Endothelial cell of umbilical vein (primary cell): ENCODE measurements around the gene IGSF6. TPM values are rescaled to one million over a fixed set of nuclear protein-coding genes. Genes with fewer than 3 reads are reported as not detected.

ENCODE experiments used
- BruUV-seq: library from RNA; stranded (reverse); fragments of 400-500 nt; replicated peaks from 2 replicates; lab custom pipeline; 2021; lab: Mats Ljungman, UMichigan
- CTCF ChIA-PET: fragments of 300-600, 350-600 bp; sonication (Branson Sonifier 250); formaldehyde crosslinking; loops from one replicate; lab custom pipeline; 2021; ENCODE audit warnings: antibody characterized with exemption, inconsistent platforms; lab: Charles Lee
- POLR2A ChIA-PET: fragments of 300-600, 350-600 bp; sonication (Branson Sonifier 250); formaldehyde crosslinking; loops from one replicate; lab custom pipeline; 2021; ENCODE audit warnings: antibody characterized with exemption, inconsistent platforms; lab: Charles Lee
- DNase-seq: peaks from one replicate; pipeline ENCODE4 v3.0.0-alpha.2; 2011; ENCODE audit warnings: low read depth, low spot score
- FAIRE-seq: peaks from 2 replicates; lab custom pipeline; 2011; peaks lifted over from hg19 to GRCh38; lab: Jason Lieb, UNC
- H2AFZ ChIP-seq: 2 replicates; pipeline ENCODE4 v1.6.0; 2012; ENCODE audit warnings: low read depth, low read length, control low read depth, inconsistent platforms
- H3K27ac ChIP-seq: 2 replicates; pipeline ENCODE4 v1.5.1; 2011; ENCODE audit warnings: low read depth, mild to moderate bottlenecking, control low read depth, low read length, moderate library complexity; ENCODE audit not compliant: insufficient read depth
- H3K27me3 ChIP-seq, 2 experiments: 2 replicates each; pipeline versions ENCODE4 v1.6.0 to v1.6.1; 2011; ENCODE audit warnings: low read length in 2 of 2, mixed read lengths in 1 of 2; ENCODE audit not compliant: control insufficient read depth in 2 of 2, insufficient read depth in 2 of 2
- H3K36me3 ChIP-seq, 2 experiments: 2 replicates in 1 of 2; 3 replicates in 1 of 2; pipeline ENCODE4 v1.5.1; 2011; ENCODE audit warnings: low read length in 2 of 2, mild to moderate bottlenecking in 1 of 2, moderate library complexity in 1 of 2; ENCODE audit not compliant: control insufficient read depth in 2 of 2, insufficient read depth in 2 of 2; ENCODE audit errors: extremely low read depth in 1 of 2
- H3K4me1 ChIP-seq: 3 replicates; pipeline ENCODE4 v1.5.1; 2011; ENCODE audit warnings: mild to moderate bottlenecking, low read length; ENCODE audit not compliant: control insufficient read depth, insufficient read depth; ENCODE audit errors: extremely low read depth
- H3K4me2 ChIP-seq: 2 replicates; pipeline ENCODE4 v1.6.1; 2011; ENCODE audit warnings: low read length, control low read depth, mixed read lengths; ENCODE audit not compliant: insufficient read depth
- H3K4me3 ChIP-seq, 3 experiments: fragments of 200-600 bp in 1 of 3; sonication (generic), shearing (Covaris generic) in 1 of 3; replicated peaks in 1 of 3; 2 replicates each; pipeline ENCODE4 v1.5.1; 2011 to 2016; ENCODE audit warnings: control low read depth in 3 of 3, low read length in 3 of 3, mild to moderate bottlenecking in 2 of 3, inconsistent platforms in 1 of 3, low read depth in 1 of 3, moderate library complexity in 1 of 3; ENCODE audit not compliant: insufficient read depth in 1 of 3
- H3K79me2 ChIP-seq: 2 replicates; pipeline ENCODE4 v1.6.0; 2012; ENCODE audit warnings: low read length, inconsistent platforms; ENCODE audit not compliant: control insufficient read depth, insufficient read depth
- H3K9ac ChIP-seq: replicated peaks from 2 replicates; pipeline ENCODE3; 2011; ENCODE audit warnings: low read length, control low read depth; ENCODE audit not compliant: insufficient read depth; ENCODE audit errors: extremely low read depth
- H3K9me1 ChIP-seq: replicated peaks from 3 replicates; pipeline ENCODE4 v1.6.0; 2011; ENCODE audit warnings: mild to moderate bottlenecking, low read length; ENCODE audit not compliant: control insufficient read depth, insufficient read depth; ENCODE audit errors: extremely low read depth
- H3K9me3 ChIP-seq: replicated peaks from 2 replicates; pipeline ENCODE4 v1.5.1; 2012; ENCODE audit warnings: low read length, inconsistent platforms; ENCODE audit not compliant: control insufficient read depth, insufficient read depth
- H4K20me1 ChIP-seq: replicated peaks from 2 replicates; pipeline ENCODE3; 2011; ENCODE audit warnings: mild to moderate bottlenecking, low read length; ENCODE audit not compliant: control insufficient read depth, insufficient read depth; ENCODE audit errors: extremely low read depth
- CTCF ChIP-seq, 2 donors: IDR thresholded peaks; 1 replicate in 1 of 2; 2 replicates in 1 of 2; pipeline ENCODE4 v1.5.1; 2011; ENCODE audit warnings: low read length in 2 of 2, mild to moderate bottlenecking in 2 of 2, moderate library complexity in 2 of 2, control low read depth in 1 of 2, inconsistent platforms in 1 of 2, low read depth in 1 of 2; ENCODE audit not compliant: insufficient read depth in 1 of 2; ENCODE audit errors: extremely low read depth in 1 of 2
- EZH2 ChIP-seq: IDR thresholded peaks from 2 replicates; pipeline ENCODE4 v1.6.1; 2012; ENCODE audit warnings: borderline replicate concordance, low read depth, mild to moderate bottlenecking, moderate library complexity, low read length, inconsistent platforms; ENCODE audit not compliant: severe bottlenecking
- FOS ChIP-seq: IDR thresholded peaks from 2 replicates; pipeline ENCODE4 v1.6.1; 2011; ENCODE audit warnings: mild to moderate bottlenecking, low read length, moderate library complexity, borderline replicate concordance; ENCODE audit not compliant: insufficient read depth
- GATA2 ChIP-seq: IDR thresholded peaks from 2 replicates; pipeline ENCODE4 v1.7.0; 2011; ENCODE audit warnings: low read depth, mild to moderate bottlenecking, moderate library complexity, mixed read lengths, low read length; ENCODE audit not compliant: insufficient read length, insufficient read depth
- JUN ChIP-seq: IDR thresholded peaks from 2 replicates; pipeline ENCODE4 v1.6.1; 2011; ENCODE audit warnings: borderline replicate concordance, low read depth; ENCODE audit not compliant: insufficient read length, insufficient read depth
- MAX ChIP-seq: IDR thresholded peaks from 2 replicates; pipeline ENCODE4 v1.6.1; 2011; ENCODE audit not compliant: insufficient read depth, insufficient read length
- MYC ChIP-seq: IDR thresholded peaks from one replicate; pipeline ENCODE4 v1.6.1; 2011; ENCODE audit warnings: mild to moderate bottlenecking, low read depth, low read length
- POLR2A ChIP-seq: IDR thresholded peaks from 2 replicates; pipeline ENCODE4 v1.6.1; 2012; ENCODE audit warnings: low read depth, mild to moderate bottlenecking, control low read depth, low read length
- POLR2AphosphoS5 ChIP-seq: IDR thresholded peaks from 2 replicates; pipeline ENCODE4 v1.6.1; 2012; ENCODE audit warnings: low read depth, mild to moderate bottlenecking, control low read depth, low read length, moderate library complexity; ENCODE audit not compliant: insufficient read depth
- dilution Hi-C: fragments of 300-500 bp; cut with MboI; formaldehyde crosslinking; loops from one replicate; pipeline ENCODE4 v1.15.0; 2019; ENCODE audit warnings: low sequenced_read_pairs; ENCODE audit not compliant: extremely low pct_ligation_motif_present
- intact Hi-C: fragments of 100-400 bp; cut with micrococcal nuclease; formaldehyde crosslinking; loops from one replicate; pipeline ENCODE4 v1.10.0; 2022
- polyA plus RNA-seq, 4 experiments: library from polyadenylated mRNA; depleted of rRNA in 3 of 4; stranded (reverse) in 3 of 4; unstranded in 1 of 4; fragments of >200 nt; gene quantifications; 2 replicates each; pipeline versions ENCODE4 v1.2.1 to v1.2.3, GENCODE V29; 2011 to 2012; ENCODE audit warnings: missing spikeins in 1 of 4
- total RNA-seq: library from RNA; stranded (reverse); gene quantifications from 2 replicates; pipeline ENCODE4 v1.2.3, GENCODE V29; 2021

The IGSF6 gene
- total and polyA plus RNA-seq, 2 donors (not counting 3 experiments of a cell fraction or from before 2014, with no cell fraction given) = not detected

- POLR2A ChIA-PET = no interaction called here
- Histone ChIP-seq H3K27ac (no peak overlapping the region), H2AFZ (no peak overlapping the region), H4K20me1 (no peaks in the 10 kb centered on the region), H3K9ac (no peak overlapping the region), H3K4me2 (no peak overlapping the region), H3K79me2 (no peaks in the 10 kb centered on the region), H3K9me3 (no peaks in the 10 kb centered on the region), H3K27me3 (peaks cover 0 to 2% of the 10 kb centered on the region in 2 experiments), H3K9me1 (no peaks in the 10 kb centered on the region), H3K4me1 (no peaks in the 10 kb centered on the region), H3K4me3 (no peak overlapping the region), H3K36me3 (no peaks in the 10 kb centered on the region)
- dilution Hi-C loops = no loop called here
- no peak for DNase-seq
- no TSS peak for BruUV-seq
- intact Hi-C loops = no loop called here
- CTCF ChIA-PET = interaction anchor here (1.2 kb wide), 1 partner anchor 10 kb away, joined by 5 read pairs; no protein-coding TSS in a partner anchor
- TF ChIP-seq FOS (no peak), CTCF (IDR thresholded peaks at IDR 0.05; ENCODE audit: extremely low read depth in 1 of 2, insufficient read depth in 1 of 2, low read depth in 1 of 2, low read length in 2 of 2) (peak; percentile 32 to 40), MYC (no peak)
- FAIRE-seq = no peak
Observed at GRCh38 chr16:21684199-21684598, 31.8 kb upstream of the IGSF6 start.

- H3K27ac ChIP-seq = no peak overlapping the region
- H3K4me2 ChIP-seq = no peak overlapping the region
- no peaks in the 10 kb centered on the region for H3K79me2 ChIP-seq
- DNase-seq (no peak), FAIRE-seq (no peak)
- dilution Hi-C loops = no loop called here
- no peaks in the 10 kb centered on the region for H3K9me1 ChIP-seq
- CTCF ChIA-PET = interaction anchor here (1.2 to 2.7 kb wide), 3 partner anchors 11 to 26 kb away, joined by 4 to 9 read pairs (median 5); no protein-coding TSS in a partner anchor
- no peaks in the 10 kb centered on the region for H4K20me1 ChIP-seq
- no peak overlapping the region for H3K4me3 ChIP-seq
- no peaks in the 10 kb centered on the region for H3K9me3 ChIP-seq
- TF ChIP-seq EZH2 = no peak
- TF ChIP-seq MYC = no peak
- TF ChIP-seq MAX = no peak
- TF ChIP-seq GATA2 = no peak
- TF ChIP-seq FOS = no peak
- TF ChIP-seq POLR2A = no peak
- TF ChIP-seq JUN = no peak
- TF ChIP-seq POLR2AphosphoS5 = no peak
- TF ChIP-seq CTCF (IDR thresholded peaks at IDR 0.05; ENCODE audit: extremely low read depth in 1 of 2, insufficient read depth in 1 of 2, low read depth in 1 of 2, low read length in 2 of 2) = no peak
- POLR2A ChIA-PET = no interaction called here
- intact Hi-C loops = no loop called here
- no peak overlapping the region for H3K9ac ChIP-seq
- H3K4me1 ChIP-seq = no peaks in the 10 kb centered on the region
- H3K36me3 ChIP-seq = no peaks in the 10 kb centered on the region
- H2AFZ ChIP-seq = no peak overlapping the region
- peaks cover 0 to 2% of the 10 kb centered on the region in 2 experiments for H3K27me3 ChIP-seq
- no TSS peak for BruUV-seq
Observed at GRCh38 chr16:21683184-21683583, 30.8 kb upstream of the IGSF6 start.
